CD8-positive, alpha-beta memory T cell (primary cell): ENCODE measurements around the gene EYA2. TPM values are rescaled to one million over a fixed set of nuclear protein-coding genes. Genes with fewer than 3 reads are reported as not detected.
A peak's percentile ranks its signal among the peaks of the same experiment; 100 is the strongest.

Experiments used
- CTCF ChIA-PET: fragments of 350-600 bp; sonication (Branson Sonifier 250); formaldehyde crosslinking; loops from one replicate; lab custom pipeline; 2021; ENCODE audit warnings: antibody characterized with exemption; lab: Charles Lee
- POLR2A ChIA-PET: fragments of 350-600 bp; sonication (Branson Sonifier 250); formaldehyde crosslinking; loops from one replicate; lab custom pipeline; 2021; ENCODE audit warnings: antibody characterized with exemption; lab: Charles Lee
- DNase-seq, 5 donors: peaks; one replicate each; pipeline versions ENCODE4 v3.0.0 to v3.0.0-alpha.2; 2020 to 2022; ENCODE audit warnings: mixed read lengths in 1 of 5
- H3K27ac ChIP-seq: one replicate; pipeline ENCODE4 v1.7.0; 2013; ENCODE audit warnings: low read depth, mild to moderate bottlenecking, low read length, moderate library complexity
- H3K27me3 ChIP-seq: 2 replicates; pipeline ENCODE4 v1.7.0; 2013; ENCODE audit warnings: low read length, mild to moderate bottlenecking; ENCODE audit not compliant: insufficient read depth, poor library complexity, severe bottlenecking
- H3K36me3 ChIP-seq: 2 replicates; pipeline ENCODE4 v1.7.0; 2013; ENCODE audit warnings: mild to moderate bottlenecking, low read length, moderate library complexity; ENCODE audit not compliant: insufficient read depth
- H3K4me1 ChIP-seq: 2 replicates; pipeline ENCODE4 v1.7.0; 2013; ENCODE audit warnings: mild to moderate bottlenecking, low read length, moderate library complexity; ENCODE audit not compliant: insufficient read depth
- H3K4me3 ChIP-seq: 2 replicates; pipeline ENCODE4 v1.7.0; 2013; ENCODE audit warnings: mild to moderate bottlenecking, low read length
- H3K9me3 ChIP-seq: 2 replicates; pipeline ENCODE4 v1.7.0; 2013; ENCODE audit warnings: mild to moderate bottlenecking, low read length
- H3K27ac Mint-ChIP-seq, 8 donors: one replicate each; pipeline ENCODE4 v1.8.0; 2020 to 2021; ENCODE audit warnings: mixed read lengths in 8 of 8, mild to moderate bottlenecking in 6 of 8, inconsistent platforms in 3 of 8, moderate library complexity in 3 of 8
- H3K27me3 Mint-ChIP-seq, 2 donors: one replicate each; pipeline ENCODE4 v1.8.0; 2020 to 2021; ENCODE audit warnings: mixed read lengths in 2 of 2, mild to moderate bottlenecking in 1 of 2, moderate library complexity in 1 of 2
- H3K36me3 Mint-ChIP-seq, 3 donors: one replicate each; pipeline ENCODE4 v1.8.0; 2020 to 2021; ENCODE audit warnings: mixed read lengths in 3 of 3, inconsistent platforms in 1 of 3, mild to moderate bottlenecking in 1 of 3
- H3K4me1 Mint-ChIP-seq, 3 donors: one replicate each; pipeline ENCODE4 v1.8.0; 2020 to 2021; ENCODE audit warnings: mixed read lengths in 3 of 3, inconsistent platforms in 1 of 3, mild to moderate bottlenecking in 1 of 3
- H3K4me3 Mint-ChIP-seq, 7 donors: one replicate each; pipeline ENCODE4 v1.8.0; 2020 to 2021; ENCODE audit warnings: mixed read lengths in 7 of 7, mild to moderate bottlenecking in 6 of 7, moderate library complexity in 4 of 7, inconsistent platforms in 2 of 7
- H3K9me3 Mint-ChIP-seq, 5 donors: one replicate each; pipeline ENCODE4 v1.8.0; 2020 to 2022; ENCODE audit warnings: mixed read lengths in 5 of 5, mild to moderate bottlenecking in 3 of 5, moderate library complexity in 2 of 5, inconsistent platforms in 1 of 5
- polyA plus RNA-seq: library from polyadenylated mRNA; unstranded; fragments of 300-500 nt; fragmentation: Illumina TruSeq; gene quantifications from one replicate; pipeline ENCODE4 v1.2.3, GENCODE V29; 2021
- total RNA-seq, 2 experiments: library from RNA; stranded (reverse); gene quantifications; one replicate each; pipeline ENCODE4 v1.2.3, GENCODE V29; 2021

The EYA2 gene
- total and polyA plus RNA-seq, 3 experiments from 2014 or later, result not detected

- Histone ChIP-seq H3K4me1 (no peaks in the 10 kb centered on the region), H3K27ac (no peak overlapping the region), H3K36me3 (no peaks in the 10 kb centered on the region), H3K4me3 (no peak overlapping the region), H3K9me3 (no peaks in the 10 kb centered on the region), H3K27me3 (no peaks in the 10 kb centered on the region)
- no peak for DNase-seq
- ChIA-PET POLR2A (no interaction called here), CTCF (no interaction called here)
- H3K27me3 Mint-ChIP-seq, result peaks cover 13 to 30% of the 10 kb centered on the region in 2 donors
- H3K27ac Mint-ChIP-seq, result peak overlapping the region in 1 of 8 donors; percentile 47
- no peaks in the 10 kb centered on the region for H3K4me1 Mint-ChIP-seq
- H3K9me3 Mint-ChIP-seq, result no peaks in the 10 kb centered on the region
- H3K4me3 Mint-ChIP-seq, result no peak overlapping the region
- no peaks in the 10 kb centered on the region for H3K36me3 Mint-ChIP-seq
These were observed 70.2 kb downstream of the EYA2 start for GRCh38 chr20:46964618-46965455.

GRCh38 chr20:46965477-46965876 is 70.8 kb downstream of the EYA2 start:
- H3K36me3 Mint-ChIP-seq, result no peaks in the 10 kb centered on the region
- Histone ChIP-seq H3K27me3 (no peaks in the 10 kb centered on the region), H3K4me1 (no peaks in the 10 kb centered on the region), H3K9me3 (no peaks in the 10 kb centered on the region), H3K27ac (no peak overlapping the region), H3K36me3 (no peaks in the 10 kb centered on the region), H3K4me3 (no peak overlapping the region)
- no peak overlapping the region for H3K4me3 Mint-ChIP-seq
- POLR2A ChIA-PET, result no interaction called here
- no peak overlapping the region for H3K27ac Mint-ChIP-seq
- no peak for DNase-seq
- no peaks in the 10 kb centered on the region for H3K4me1 Mint-ChIP-seq
- peaks cover 13 to 24% of the 10 kb centered on the region in 2 donors for H3K27me3 Mint-ChIP-seq
- H3K9me3 Mint-ChIP-seq, result no peaks in the 10 kb centered on the region
- CTCF ChIA-PET, result no interaction called here

- H3K27ac Mint-ChIP-seq, result no peak overlapping the region
- no peaks in the 10 kb centered on the region for H3K36me3 Mint-ChIP-seq
- H3K4me1 Mint-ChIP-seq, result peaks cover 0 to 6% (median 0%) of the 10 kb centered on the region in 3 donors
- Histone ChIP-seq H3K4me1 (no peaks in the 10 kb centered on the region), H3K9me3 (no peaks in the 10 kb centered on the region), H3K4me3 (no peak overlapping the region), H3K36me3 (no peaks in the 10 kb centered on the region), H3K27me3 (no peaks in the 10 kb centered on the region), H3K27ac (no peak overlapping the region)
- ChIA-PET POLR2A (no interaction called here), CTCF (no interaction called here)
- H3K9me3 Mint-ChIP-seq, result no peaks in the 10 kb centered on the region
- no peak overlapping the region for H3K4me3 Mint-ChIP-seq
- peaks cover 12 to 22% of the 10 kb centered on the region in 2 donors for H3K27me3 Mint-ChIP-seq
- DNase-seq, result no peak
These were observed 73.0 kb downstream of the EYA2 start for GRCh38 chr20:46967646-46968045.

GRCh38 chr20:46970937-46971630 is 76.4 kb downstream of the EYA2 start:
- Histone ChIP-seq H3K4me1 (no peaks in the 10 kb centered on the region), H3K27ac (no peak overlapping the region), H3K36me3 (no peaks in the 10 kb centered on the region), H3K27me3 (no peaks in the 10 kb centered on the region), H3K4me3 (no peak overlapping the region), H3K9me3 (no peaks in the 10 kb centered on the region)
- Mint-ChIP-seq H3K4me1 (peaks cover 0 to 6% (median 0%) of the 10 kb centered on the region in 3 donors), H3K9me3 (no peaks in the 10 kb centered on the region), H3K4me3 (no peak overlapping the region), H3K27me3 (peaks cover 5 to 26% of the 10 kb centered on the region in 2 donors), H3K36me3 (no peaks in the 10 kb centered on the region), H3K27ac (no peak overlapping the region)
- POLR2A ChIA-PET, result no interaction called here
- no peak for DNase-seq
- CTCF ChIA-PET, result no interaction called here

GRCh38 chr20:46973766-46974165 is 79.1 kb downstream of the EYA2 start:
- no peak for DNase-seq
- ChIA-PET POLR2A (no interaction called here), CTCF (no interaction called here)
- no peaks in the 10 kb centered on the region for H3K9me3 Mint-ChIP-seq
- Histone ChIP-seq H3K9me3 (no peaks in the 10 kb centered on the region), H3K27me3 (peaks cover 4% of the 10 kb centered on the region), H3K4me1 (no peaks in the 10 kb centered on the region), H3K27ac (no peak overlapping the region), H3K36me3 (no peaks in the 10 kb centered on the region), H3K4me3 (no peak overlapping the region)
- H3K27me3 Mint-ChIP-seq, result peaks cover 22 to 35% of the 10 kb centered on the region in 2 donors
- peak overlapping the region in 1 of 7 donors; percentile 37 for H3K4me3 Mint-ChIP-seq
- no peak overlapping the region for H3K27ac Mint-ChIP-seq
- peaks cover 0 to 6% (median 0%) of the 10 kb centered on the region in 3 donors for H3K4me1 Mint-ChIP-seq
- H3K36me3 Mint-ChIP-seq, result no peaks in the 10 kb centered on the region

- H3K27me3 Mint-ChIP-seq, result peaks cover 25 to 36% of the 10 kb centered on the region in 2 donors
- no peaks in the 10 kb centered on the region for H3K36me3 Mint-ChIP-seq
- no peaks in the 10 kb centered on the region for H3K9me3 ChIP-seq
- no peaks in the 10 kb centered on the region for H3K4me1 ChIP-seq
- H3K4me3 Mint-ChIP-seq, result no peak overlapping the region
- H3K27me3 ChIP-seq, result peaks cover 4% of the 10 kb centered on the region
- H3K36me3 ChIP-seq, result no peaks in the 10 kb centered on the region
- H3K4me1 Mint-ChIP-seq, result peaks cover 0 to 6% (median 0%) of the 10 kb centered on the region in 3 donors
- no peaks in the 10 kb centered on the region for H3K9me3 Mint-ChIP-seq
- no peak for DNase-seq
- POLR2A ChIA-PET, result no interaction called here
- no peak overlapping the region for H3K4me3 ChIP-seq
- H3K27ac Mint-ChIP-seq, result no peak overlapping the region
- H3K27ac ChIP-seq, result no peak overlapping the region
- CTCF ChIA-PET, result no interaction called here
These were observed 80.2 kb downstream of the EYA2 start for GRCh38 chr20:46974669-46975434.

- POLR2A ChIA-PET, result no interaction called here
- Mint-ChIP-seq H3K4me3 (no peak overlapping the region), H3K27me3 (peaks cover 28 to 47% of the 10 kb centered on the region in 2 donors), H3K4me1 (peaks cover 0 to 2% (median 0%) of the 10 kb centered on the region in 3 donors), H3K9me3 (no peaks in the 10 kb centered on the region), H3K27ac (no peak overlapping the region), H3K36me3 (no peaks in the 10 kb centered on the region)
- Histone ChIP-seq H3K4me1 (no peaks in the 10 kb centered on the region), H3K4me3 (no peak overlapping the region), H3K27ac (no peak overlapping the region), H3K27me3 (peaks cover 4% of the 10 kb centered on the region), H3K36me3 (no peaks in the 10 kb centered on the region), H3K9me3 (no peaks in the 10 kb centered on the region)
- no peak for DNase-seq
- CTCF ChIA-PET, result no interaction called here
These were observed 81.3 kb downstream of the EYA2 start for GRCh38 chr20:46975976-46976375.

GRCh38 chr20:46977204-46977603 is 82.6 kb downstream of the EYA2 start:
- H3K27me3 ChIP-seq, result peaks cover 4% of the 10 kb centered on the region
- no peak overlapping the region for H3K4me3 ChIP-seq
- H3K9me3 Mint-ChIP-seq, result peaks cover 0 to 3% (median under 1%) of the 10 kb centered on the region in 5 donors
- H3K4me1 Mint-ChIP-seq, result no peaks in the 10 kb centered on the region
- H3K4me1 ChIP-seq, result no peaks in the 10 kb centered on the region
- peaks cover 29 to 49% of the 10 kb centered on the region in 2 donors for H3K27me3 Mint-ChIP-seq
- no peak overlapping the region for H3K27ac ChIP-seq
- H3K36me3 ChIP-seq, result no peaks in the 10 kb centered on the region
- H3K36me3 Mint-ChIP-seq, result no peaks in the 10 kb centered on the region
- H3K9me3 ChIP-seq, result no peaks in the 10 kb centered on the region
- ChIA-PET CTCF (no interaction called here), POLR2A (no interaction called here)
- no peak overlapping the region for H3K4me3 Mint-ChIP-seq
- no peak overlapping the region for H3K27ac Mint-ChIP-seq
- DNase-seq, result no peak
